GM10248 (cell line): ENCODE data around the gene SIK3.

Experiments used
- CTCF ChIA-PET: fragments of 300-600 bp; sonication (Branson Sonifier 250); formaldehyde crosslinking; extraction: SDS; loops from one replicate; lab custom pipeline; 2021; ENCODE audit warnings: antibody characterized with exemption; lab: Yijun Ruan, JAX
- POLR2A ChIA-PET: fragments of 350-650 bp; sonication (Branson Sonifier 250); formaldehyde crosslinking; extraction: SDS; loops from one replicate; lab custom pipeline; 2020; ENCODE audit warnings: antibody characterized with exemption; lab: Yijun Ruan, JAX
- DNase-seq: peaks from one replicate; pipeline ENCODE4 v3.0.0; 2012; ENCODE audit errors: extremely low spot score
- TF ChIP-seq, protein P1 (sequence below): IDR thresholded peaks from 2 replicates; pipeline ENCODE4 v1.5.1; 2012; ENCODE audit warnings: mild to moderate bottlenecking, low read depth; ENCODE audit errors: extremely low read depth, missing control alignments, control extremely low read depth

The SIK3 gene

DNA sequence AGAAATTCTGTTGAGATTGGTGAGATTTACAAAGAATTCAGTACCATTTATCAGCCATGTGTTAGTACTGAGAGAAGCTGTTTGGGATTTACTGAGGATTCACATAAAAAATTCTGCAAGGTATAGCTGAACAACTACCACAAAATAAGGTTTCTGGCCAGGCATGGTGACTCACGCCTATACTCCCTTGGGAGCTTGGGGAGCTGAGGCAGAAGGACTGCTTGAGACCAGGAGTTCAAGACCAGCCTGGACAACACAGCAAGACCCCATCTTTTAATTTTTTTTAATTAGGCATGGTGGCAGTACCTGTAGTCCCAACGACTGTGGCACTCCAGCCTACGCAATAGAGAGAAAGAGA lies 86.7 kb downstream of the SIK3 start:
- ChIA-PET CTCF (interaction anchor here (2.0 to 2.4 kb wide), 2 partner anchors 9 to 14 kb away, joined by 5 to 10 read pairs; no protein-coding TSS in a partner anchor), POLR2A (no interaction called here)
- DNase-seq: no peak
- TF ChIP-seq, protein P1, sequence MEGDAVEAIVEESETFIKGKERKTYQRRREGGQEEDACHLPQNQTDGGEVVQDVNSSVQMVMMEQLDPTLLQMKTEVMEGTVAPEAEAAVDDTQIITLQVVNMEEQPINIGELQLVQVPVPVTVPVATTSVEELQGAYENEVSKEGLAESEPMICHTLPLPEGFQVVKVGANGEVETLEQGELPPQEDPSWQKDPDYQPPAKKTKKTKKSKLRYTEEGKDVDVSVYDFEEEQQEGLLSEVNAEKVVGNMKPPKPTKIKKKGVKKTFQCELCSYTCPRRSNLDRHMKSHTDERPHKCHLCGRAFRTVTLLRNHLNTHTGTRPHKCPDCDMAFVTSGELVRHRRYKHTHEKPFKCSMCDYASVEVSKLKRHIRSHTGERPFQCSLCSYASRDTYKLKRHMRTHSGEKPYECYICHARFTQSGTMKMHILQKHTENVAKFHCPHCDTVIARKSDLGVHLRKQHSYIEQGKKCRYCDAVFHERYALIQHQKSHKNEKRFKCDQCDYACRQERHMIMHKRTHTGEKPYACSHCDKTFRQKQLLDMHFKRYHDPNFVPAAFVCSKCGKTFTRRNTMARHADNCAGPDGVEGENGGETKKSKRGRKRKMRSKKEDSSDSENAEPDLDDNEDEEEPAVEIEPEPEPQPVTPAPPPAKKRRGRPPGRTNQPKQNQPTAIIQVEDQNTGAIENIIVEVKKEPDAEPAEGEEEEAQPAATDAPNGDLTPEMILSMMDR: no peak

DNA sequence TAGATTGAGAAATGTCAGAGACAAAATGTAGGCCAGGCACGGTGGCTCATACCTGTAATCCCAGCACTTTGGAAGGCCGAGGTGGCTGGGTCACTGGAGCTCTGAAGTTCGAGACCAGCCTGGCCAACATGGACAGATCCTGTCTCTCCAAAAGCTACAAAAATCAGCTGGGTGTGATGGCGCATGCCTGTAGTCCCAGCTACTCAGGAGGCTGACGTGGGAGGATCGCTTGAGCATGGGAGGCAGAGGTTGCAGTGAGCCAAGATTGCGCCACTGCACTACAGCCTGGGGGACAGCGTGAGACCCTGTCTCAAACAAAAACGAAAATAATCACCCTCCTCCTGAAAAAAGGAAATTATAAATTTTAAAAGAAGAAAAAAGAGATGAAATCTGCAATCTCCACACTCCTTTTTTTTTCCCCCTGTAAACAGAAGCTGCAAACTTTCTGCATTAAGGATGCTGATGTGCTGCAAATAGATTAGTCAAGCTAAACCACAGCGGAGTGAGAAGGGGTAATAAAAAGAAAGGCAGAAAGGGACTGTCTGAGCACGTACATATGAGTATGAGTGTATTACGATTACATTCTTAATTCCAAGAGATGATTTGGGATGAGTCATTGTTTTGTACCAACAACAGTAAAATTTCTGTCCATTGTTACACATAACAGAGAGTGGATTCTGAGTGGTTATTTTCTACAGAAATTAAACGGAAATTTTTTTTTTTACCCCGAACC lies 87.3 kb downstream of the SIK3 start:
- ChIA-PET POLR2A (no interaction called here), CTCF (interaction anchor here (2.0 to 2.4 kb wide), 2 partner anchors 9 to 13 kb away, joined by 5 to 10 read pairs; no protein-coding TSS in a partner anchor)
- TF ChIP-seq, protein P1: no peak

DNA sequence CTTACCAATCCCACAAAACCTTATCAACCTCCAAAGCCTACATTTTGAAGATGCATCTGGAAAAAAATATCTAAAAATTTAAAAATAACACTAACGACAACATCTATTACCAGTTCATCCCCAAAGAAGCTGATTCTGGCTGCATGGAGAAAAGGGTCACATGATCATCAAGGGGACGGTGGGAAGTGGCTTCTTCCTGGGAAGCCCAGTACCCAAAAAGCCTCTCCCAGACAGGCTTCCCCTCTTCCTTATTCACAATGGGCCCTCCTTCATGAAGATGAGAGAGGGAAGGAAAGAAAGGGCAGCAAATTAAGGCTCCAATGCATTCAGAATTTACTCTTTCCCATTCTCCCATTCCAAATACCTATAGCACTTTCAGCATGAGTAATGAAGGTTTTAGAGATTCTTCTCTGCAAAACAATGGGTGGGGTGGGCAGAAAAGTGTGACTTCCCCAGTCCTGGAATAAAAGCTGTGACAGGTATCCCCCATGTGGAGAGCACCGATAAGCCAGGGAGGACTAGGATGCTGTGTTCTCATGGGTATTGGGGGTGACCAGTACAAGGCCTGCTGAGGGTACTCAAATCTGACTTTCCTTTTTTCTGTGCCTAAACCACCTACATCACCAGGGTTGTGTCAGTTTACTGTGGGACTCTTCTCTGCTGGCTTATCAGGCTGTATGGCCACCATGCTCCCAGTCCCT lies 88.2 kb downstream of the SIK3 start:
- ChIA-PET CTCF (interaction anchor here (2.0 kb wide), 1 partner anchor 13 kb away, joined by 5 read pairs; no protein-coding TSS in a partner anchor), POLR2A (no interaction called here)
- no peak for DNase-seq
- TF ChIP-seq, protein P1: no peak

More for the DNA sequence above, 87.3 kb downstream of the SIK3 start:
- DNase-seq: no peak

DNA sequence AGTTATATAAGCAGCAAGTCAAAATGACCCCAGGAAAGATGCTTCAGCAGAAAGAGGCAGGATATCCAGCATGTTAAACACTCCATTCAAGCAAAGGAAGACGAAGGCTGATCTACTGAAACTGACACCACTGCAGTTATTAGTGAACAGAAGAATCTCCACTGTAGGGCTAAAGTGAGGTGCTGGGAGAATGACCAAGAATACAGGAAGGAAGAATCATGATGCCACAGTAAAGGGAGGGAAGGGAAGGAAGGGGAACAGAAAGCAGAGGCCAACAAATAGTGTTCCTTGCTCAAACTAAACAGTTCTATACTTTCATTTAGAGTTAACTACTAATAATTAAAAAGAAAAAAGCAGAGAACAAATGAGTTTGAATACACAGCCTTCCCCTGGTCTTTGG lies 92.5 kb downstream of the SIK3 start:
- DNase-seq: no peak
- ChIA-PET CTCF (interaction anchor here (1.1 to 1.2 kb wide), 2 partner anchors 11 to 77 kb away, joined by 3 to 5 read pairs; no protein-coding TSS in a partner anchor), POLR2A (no interaction called here)
- TF ChIP-seq, protein P1: no peak

DNA sequence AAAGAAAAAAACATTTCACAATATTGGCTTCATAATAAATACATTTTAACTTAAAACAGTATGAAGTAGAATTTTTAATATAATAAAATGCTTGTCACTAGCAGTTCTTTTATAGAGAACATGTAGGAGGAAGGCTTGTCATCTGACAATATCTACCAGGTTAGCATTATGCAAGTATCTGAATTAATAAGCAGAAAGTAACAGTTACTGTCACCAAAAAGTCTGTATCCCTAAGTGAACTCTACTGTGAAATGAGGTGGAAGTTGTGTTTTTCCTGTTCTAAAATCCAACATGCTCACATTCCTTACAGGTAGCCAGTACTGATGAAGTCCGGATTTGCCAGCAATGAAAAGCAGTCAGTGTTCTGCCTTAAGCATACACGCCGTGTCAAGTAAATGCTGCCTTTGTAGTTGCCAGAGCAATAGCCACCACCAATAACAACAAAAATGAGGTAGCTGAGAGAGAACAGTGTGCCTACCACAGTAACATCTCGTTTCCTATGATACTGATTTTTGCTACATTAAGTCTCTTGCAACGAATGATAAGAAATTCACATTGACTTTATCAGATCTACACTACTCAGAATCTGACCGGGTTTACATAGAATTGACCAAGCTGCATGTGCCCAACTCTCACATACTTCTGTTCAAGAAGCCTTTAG lies 95.5 kb downstream of the SIK3 start:
- DNase-seq: no peak
- POLR2A ChIA-PET: no interaction called here
- CTCF ChIA-PET: interaction anchor here (0.7 to 2.8 kb wide), 8 partner anchors 9 to 74 kb away, joined by 3 to 12 read pairs (median 3); no protein-coding TSS in a partner anchor
- TF ChIP-seq, protein P1: no peak
